8988T (cell line): ENCODE measurements around the gene NR3C2.

ENCODE experiments used
- DNase-seq: peaks from one replicate; pipeline ENCODE4 v3.0.0; 2011

NR3C2 gene

DNA sequence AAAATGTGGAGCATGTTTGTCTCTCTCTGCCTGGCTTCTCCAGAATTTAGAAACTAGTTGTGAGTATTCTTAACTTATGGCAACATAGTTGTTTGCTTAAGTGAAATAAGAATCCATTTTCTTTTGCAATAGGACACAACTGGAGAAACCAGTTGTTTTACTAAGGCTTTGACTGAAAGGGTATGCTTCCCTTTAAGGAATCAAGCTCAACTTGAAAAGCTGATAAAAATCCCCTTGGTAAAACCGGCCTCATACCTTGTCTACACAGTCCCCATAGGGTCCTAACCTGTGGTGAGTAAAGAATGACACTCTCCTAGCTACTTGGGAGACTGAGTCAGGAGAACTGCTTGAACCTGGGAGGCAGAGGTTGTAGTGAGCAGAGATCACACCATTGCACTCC, 139.8 kb downstream of the NR3C2 start:
- no peak for DNase-seq

DNA sequence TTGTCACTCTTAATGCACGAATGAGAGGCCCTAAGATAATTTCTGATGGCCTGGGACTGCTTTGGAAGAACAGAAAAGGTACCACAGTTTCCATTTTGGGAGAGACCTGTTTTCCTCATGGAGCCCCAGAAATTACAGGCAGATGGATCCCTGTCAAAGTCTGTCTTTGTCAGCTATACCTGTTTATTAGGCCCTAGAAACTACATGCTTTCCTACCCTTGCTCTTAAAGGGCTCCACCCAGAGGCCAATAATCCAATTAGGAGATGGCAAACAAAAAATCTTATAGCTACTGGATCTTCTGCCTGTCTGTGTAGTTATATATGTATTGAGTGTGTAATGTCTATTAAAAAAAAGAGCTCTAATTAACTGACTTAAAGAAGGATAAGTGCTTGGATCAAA, 141.3 kb downstream of the NR3C2 start:
- DNase-seq, result no peak

DNA sequence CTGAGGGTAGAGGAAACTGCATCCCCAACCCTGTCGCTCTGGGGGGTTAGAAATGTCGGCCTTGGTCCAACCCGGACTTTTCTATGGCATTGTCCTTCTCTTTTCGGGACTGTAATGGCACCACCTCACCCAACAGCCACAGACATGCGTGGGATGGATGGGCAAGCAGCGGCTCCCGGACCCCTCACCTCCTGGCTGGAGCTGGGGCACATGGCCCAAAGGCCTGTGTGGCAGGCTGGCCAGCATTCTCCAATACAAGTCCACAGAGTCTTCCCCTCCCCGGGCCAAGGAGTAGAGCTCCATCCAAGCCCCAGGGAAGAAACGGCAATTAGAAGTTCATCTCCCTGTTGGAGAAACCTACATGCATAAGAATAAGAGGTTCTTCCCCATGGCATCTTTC, 142.9 kb downstream of the NR3C2 start:
- DNase-seq, result no peak

DNA sequence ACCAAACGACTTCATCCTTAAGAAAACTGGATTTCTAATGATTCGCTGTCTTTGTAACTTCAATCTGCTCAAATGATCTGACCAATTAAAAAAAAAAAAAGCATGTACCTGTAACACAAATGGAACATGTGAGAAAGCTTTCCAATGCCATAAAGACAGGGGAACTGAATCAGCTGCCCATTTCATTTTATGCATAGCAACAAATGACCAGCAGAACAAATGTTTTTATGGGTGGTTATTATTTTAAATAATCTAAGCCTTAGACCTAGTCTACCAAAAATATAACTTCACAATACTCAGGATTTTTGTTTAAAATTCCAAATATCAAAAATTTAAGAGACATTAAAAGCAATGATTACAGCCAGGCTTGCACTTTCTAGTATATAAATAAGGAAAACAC, 145.7 kb downstream of the NR3C2 start:
- DNase-seq, result no peak

DNA sequence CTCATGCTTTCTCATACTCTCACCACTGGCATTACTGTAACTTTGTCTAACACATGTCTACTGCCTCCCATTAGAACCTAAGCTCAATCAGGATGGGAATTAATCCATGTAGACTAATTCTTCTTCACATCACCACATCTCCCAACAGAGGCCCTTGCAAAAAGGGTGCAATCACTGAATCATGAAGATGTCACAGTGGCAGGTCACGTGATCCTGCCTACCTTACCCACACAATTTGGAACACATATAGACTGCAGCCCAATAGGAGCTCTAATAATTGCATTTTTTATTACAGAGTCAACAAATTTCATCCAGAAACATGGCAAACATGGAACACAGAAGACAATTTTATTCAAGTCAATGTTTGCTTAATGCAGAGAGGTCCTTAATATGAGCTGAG, 146.6 kb downstream of the NR3C2 start:
- DNase-seq, result no peak

DNA sequence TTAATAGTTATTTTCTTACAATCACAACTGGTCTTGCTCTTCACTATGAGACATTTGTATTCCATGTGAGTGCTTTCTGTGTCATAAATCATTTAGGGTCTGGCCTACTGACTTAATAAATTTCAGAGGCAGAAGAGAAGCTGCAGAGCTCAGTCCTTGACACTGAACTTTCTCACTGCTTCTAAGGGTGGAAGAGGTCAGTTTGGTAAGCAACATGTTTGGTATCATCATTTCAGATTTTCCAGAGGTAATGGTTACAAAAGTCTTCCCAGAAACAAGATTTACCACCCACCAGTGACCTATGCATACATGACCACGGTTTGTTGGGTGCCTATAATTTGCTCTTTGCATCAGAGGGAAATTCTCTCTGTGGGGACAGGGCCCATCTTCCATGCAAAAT, 148.6 kb downstream of the NR3C2 start:
- no peak for DNase-seq

DNA sequence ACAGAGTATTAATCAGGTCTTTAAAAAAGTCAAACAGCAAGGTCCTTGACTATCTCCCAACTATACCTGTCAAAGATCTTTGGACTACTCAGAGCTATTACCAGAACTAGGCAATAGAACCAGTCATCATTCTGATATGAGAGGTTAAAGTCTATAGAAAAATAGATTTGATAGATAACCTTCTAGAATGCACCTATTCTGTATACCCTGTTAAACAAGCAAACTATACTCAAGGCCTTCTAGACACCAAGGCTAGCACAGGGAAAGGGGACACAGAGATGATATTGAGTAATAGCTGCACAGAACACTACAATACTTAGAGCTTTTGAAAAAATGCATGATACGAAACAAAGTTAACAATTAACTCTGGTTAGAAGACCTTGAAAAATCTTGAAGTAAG, 149.5 kb downstream of the NR3C2 start:
- DNase-seq, result no peak

DNA sequence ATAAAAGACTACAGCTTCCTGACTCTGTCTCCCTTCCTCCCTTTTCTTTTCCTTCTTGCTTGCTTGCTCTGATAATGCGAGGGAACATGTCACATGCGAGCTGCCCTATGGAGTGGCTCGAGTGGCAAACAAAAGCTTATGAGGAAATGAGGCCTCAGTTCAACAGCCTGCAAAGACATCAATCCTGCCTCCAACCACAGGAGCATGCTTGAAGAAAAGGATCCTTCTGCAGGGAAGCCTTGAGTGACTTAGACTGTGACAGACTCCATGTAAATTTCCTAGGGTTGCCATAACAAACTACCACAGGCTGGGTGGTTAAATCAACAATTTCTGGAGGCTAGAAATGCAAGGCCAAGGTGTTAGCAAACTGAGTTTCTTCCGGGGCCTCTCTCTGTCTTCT, 152.5 kb downstream of the NR3C2 start:
- no peak for DNase-seq

DNA sequence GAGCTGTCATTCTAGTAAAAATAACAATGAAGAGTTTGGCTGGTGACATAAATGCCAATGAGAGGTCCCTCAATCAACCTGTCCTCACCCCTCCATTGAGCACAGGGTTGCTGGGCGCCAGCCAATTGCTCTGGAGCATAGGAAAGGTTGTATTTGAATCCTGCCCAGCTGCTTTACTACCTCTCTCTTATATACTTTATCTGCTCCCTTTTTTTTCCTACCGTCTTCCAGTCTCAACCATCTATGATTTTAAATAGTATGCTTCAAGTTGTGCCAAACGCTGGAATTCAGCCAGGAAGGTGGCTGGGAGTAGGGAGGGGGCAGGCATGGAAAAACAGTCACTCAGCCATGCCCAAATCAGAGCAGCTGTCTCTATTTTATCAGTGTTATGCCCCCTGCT, 153.8 kb downstream of the NR3C2 start:
- DNase-seq, result no peak

DNA sequence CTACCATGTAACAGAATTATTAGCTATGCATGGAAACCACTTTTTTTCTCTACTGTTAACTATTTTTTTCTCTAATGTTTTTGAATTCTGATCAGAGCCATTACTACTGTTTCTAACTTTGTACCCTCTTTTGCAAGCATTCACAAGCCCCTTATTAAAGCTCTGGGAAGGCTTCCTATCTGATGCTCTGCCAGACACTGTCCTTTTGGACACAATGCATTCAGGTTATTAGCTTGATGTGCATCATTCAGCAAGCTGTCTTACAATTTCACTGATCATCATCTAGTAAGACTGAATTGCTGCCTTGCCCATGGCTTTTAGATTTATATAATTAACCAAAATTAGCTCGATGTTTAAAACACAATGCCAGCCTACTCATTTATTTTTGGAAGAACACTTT, 155.1 kb downstream of the NR3C2 start:
- DNase-seq, result no peak

DNA sequence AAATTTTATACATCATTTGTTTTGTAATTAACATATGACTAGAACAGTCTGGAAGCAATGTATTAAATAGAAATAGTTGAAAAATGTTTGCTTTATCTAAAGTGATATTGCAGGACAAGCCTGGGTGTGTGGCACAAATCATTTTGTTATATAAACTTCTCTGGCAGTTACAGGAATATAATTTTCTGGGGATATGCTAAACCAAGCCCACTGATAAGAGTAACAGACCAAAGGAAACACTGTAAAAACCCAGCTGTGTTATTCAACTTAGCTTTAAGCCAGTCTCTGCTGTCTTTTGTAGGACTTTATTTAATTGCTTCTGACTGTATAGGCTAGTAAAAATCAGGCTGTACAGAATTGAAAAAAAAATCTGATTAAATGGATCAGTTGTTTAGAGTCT, 156.2 kb downstream of the NR3C2 start:
- DNase-seq, result no peak

DNA sequence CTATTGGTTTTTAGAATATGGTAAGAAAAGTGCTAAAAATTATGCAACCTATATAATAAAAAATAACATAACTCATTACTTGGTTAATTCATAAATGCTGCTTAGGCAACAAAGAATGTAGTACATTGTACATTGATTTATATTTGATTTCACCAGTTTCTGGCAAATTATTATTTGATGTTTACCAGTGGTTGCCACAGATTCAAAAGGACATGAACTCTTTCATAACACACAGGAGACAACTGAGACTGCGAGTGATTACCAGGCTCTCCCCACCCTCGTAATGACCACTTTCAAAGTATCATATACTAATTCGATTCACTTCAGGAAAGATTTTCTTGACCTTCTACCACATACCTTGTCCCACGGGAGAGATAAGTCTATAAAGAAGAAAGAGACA, 158.5 kb downstream of the NR3C2 start:
- DNase-seq, result no peak

DNA sequence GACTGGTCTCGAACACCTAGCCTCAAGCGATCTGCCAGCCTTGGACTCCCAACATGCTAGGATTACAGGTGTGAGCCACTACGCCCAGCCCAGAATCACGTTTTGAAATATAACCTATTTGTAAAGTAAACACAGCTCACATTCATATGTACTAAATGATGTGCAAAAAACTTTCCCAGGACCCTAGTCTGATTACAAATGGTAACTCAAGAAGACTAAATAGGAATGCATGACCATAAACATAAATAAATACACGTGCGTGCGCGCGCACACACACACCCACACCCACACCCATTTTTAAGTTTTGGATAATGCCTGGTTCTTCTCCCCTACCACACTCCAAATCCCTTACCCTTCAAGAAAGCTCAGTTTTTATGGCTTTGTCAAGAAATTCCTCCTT, 163.9 kb downstream of the NR3C2 start:
- no peak for DNase-seq

DNA sequence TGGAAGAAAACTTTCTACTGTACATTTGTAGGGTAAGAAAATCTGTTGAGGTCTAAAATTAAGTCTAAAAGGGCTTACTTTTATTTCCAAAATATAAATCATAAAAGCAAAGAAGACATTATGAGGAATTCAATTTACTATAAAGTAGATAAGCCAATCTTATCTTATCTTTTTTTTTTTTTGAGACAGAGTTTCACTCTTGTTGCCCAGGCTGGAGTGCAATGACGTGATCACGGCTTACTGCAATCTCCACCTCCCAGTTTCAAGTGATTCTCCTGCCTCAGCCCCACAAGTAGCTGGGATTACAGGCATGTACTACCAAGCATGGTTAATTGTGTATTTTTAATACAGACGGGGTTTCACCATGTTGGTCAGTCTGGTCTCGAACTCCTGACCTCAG, 166.9 kb downstream of the NR3C2 start:
- no peak for DNase-seq

DNA sequence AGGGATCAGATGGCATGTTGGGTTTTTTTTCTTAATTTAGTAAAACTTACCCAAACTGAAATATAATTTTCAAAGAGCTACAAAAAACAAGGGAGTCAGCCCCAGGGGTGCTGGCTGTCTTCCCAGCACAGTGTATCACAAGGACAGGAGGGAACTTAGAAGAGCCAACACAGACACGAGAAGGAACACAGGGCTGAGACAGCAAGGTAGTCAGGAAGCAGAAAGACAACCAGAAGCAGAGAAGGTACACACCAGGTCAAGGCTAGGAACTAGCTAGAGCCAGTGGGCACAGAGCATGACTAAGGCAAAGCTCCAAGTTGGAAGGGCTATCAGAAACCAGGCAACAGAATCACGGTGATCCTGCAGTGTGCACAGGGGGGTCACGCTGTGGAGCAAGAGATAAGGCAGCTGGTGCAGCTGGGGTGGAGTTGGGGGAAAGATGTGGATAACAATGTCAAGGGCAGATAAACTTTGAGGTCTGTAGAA, 168.7 kb downstream of the NR3C2 start:
- no peak for DNase-seq

DNA sequence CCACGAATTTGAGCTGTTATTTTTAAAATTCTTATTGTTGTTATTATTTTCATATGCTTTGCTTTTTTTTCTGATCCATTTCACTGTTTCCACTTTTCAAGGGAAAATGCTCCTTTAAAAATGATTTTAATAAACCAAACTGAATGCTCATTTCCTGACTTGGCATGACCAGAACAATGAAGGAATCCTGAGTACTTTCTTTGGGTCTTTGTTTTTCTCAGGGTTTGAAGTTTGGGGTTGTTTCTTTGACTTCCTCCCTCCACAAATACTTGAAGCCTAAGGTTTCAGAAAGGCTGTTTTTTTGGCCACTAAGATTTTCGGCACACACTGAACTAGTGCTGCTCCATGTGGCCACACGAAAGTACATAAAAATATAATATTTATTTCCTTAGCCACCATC, 171.0 kb downstream of the NR3C2 start:
- DNase-seq, result no peak

DNA sequence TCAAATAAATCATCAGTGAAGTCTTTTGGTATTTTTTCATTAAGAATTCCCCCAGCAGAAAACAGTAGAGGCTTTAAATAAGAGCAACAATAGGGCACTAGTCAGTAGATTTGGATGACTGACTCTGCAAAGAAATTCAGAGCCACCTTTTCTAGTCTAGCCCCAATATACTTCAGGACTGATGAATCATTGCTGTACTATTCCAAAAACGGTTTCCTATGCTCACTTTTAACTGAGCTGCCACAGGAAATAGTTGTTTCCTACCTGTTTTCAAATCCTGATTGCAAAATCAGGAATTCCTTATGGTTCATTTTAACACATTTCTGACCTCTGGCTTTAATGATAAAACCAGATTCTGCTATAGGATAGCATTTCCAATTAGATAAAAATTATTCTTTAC, 171.6 kb downstream of the NR3C2 start:
- no peak for DNase-seq

DNA sequence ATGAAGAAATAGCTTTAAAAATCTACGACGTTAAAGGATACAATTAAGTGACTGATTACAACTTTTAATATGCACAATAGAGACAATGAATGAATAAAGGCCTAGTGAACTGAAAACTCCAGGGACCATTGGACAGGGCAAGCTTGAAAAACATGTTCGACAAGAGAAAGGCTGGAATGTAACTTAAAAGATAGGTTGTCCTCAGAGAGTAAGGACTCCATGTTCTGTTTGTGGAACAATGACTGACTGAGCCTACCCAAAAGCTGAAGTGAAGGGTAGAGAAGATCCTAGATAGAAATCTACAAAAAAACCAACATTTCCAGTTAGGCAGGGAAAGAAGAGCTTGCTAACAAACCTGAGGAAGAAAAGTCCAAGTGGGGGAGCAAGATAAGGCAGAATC, 173.4 kb downstream of the NR3C2 start:
- DNase-seq, result no peak

DNA sequence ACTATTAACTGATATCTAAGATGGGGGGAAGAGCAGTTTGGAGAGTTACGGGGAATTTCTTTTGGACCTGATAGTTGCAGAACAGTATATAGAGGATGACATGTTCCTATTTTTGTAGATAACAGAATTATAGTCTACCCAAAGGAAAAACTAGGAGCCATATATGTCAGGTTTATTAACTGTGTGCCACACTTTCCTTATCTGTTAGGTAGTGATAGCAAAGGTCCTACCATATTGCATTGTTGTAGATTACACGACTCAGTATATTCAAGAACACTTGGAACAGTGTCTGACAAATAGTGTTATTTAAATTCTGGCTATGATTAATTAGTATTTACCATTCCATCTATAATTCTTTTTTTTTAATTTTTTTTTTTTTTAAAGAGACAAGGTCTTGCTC, 175.3 kb downstream of the NR3C2 start:
- DNase-seq, result no peak

DNA sequence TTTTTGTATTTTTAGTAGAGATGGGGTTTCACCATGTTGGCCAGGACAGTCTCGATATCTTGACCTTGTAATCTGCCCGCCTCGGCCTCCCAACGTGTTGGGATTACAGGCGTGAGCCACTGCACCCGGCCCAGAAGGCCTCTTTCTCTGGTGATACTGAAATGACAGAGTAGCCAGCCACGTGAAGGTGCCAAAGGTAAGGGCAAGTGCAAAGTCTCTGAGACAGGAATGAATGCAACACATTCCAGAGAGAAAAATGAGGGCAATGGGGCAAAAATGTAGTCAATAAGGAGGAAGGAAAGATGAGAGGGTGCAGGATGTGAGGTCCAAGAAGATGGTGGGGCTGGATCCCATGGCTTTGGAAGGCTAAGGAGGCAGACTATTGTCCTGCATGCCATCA, 176.0 kb downstream of the NR3C2 start:
- no peak for DNase-seq

DNA sequence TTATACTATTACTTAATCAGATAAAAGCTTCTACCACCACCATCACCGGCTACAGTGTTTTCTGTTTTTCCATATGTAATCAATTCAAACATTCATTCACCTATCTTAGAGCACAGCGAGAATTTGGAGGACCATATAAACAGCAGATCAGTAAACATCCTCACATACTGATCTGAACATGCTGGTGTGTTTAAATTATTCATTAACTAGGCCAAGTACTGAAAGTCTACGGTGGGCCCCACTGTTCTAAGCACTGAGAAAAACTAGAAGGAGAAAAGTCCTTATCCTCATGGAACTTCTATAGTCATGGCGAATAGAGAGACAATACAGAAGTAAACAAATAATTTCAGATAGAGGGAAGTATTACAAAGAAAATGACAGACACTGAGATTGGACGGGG, 176.6 kb downstream of the NR3C2 start:
- no peak for DNase-seq

DNA sequence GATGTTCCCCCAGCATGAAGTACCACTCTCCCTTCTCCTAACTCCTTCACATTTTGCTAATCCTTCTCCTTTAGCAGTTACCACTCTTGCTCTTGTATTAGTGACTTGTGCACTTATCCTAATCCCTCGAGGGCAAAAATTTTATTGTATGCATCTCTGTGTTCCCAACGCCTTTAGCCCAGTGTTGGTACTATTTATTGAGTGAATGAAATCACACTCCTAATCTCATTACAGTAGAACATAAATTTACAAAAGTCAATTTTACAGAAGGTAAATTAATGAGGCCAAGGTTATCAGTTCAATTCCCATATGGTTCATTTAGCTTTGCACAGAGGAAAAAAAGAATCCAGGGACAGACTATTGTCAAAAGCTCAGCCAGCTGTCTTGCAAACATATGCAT, 178.4 kb downstream of the NR3C2 start:
- no peak for DNase-seq

DNA sequence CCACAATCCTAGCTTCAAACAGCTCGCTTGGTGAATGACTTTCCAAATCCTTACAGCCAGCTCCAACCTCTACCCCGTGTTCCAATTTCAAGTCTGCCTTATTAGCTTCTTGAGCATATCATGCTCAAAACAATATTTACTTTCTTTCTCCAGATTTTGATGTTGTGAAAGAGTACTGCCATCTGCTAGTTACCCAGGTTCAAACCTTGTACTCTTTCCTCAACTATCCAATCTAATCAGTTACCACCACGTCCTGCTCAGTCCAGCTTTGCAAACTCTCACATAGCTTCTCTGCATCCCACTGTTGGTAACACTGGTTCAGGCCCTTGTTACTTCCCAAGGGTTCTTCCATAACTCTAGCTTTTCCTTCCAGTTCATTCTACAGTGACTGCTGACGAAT, 179.1 kb downstream of the NR3C2 start:
- DNase-seq, result no peak

DNA sequence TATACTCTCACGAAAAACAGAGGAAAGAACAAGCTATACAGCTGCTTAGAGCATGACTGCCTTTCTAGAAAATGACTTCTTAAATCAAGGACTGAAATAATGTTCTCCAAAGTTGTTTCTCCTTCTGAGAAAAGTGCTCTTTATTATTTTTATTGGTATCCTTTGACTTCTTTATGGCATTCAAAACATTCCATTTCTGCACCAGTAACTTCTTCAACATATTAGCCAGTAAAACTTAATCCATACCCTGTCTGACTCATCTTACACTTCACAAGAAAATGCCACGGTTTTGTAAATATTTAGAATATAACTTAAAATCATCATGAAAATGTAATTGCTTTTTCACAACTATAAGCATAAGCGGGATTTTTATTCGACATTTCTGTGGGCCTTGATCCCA, 180.4 kb downstream of the NR3C2 start:
- no peak for DNase-seq

DNA sequence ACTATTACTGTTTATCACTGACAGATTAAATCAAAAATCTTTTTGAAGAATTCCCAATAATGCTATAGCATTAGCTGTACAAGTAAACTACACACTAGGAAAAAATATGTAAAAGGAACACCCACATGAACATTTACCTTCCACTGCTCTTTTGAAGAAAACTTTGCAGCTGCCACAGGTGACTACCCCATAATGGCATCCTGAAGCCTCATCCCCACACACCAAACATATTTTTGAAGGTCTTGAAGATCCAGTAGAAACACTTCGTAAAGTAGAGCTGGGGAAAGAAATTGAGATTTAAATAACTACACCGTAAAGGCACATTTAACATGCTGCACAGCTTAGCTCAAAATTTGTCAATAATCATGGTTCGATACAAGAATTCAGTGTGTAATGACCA, 182.4 kb downstream of the NR3C2 start:
- no peak for DNase-seq

DNA sequence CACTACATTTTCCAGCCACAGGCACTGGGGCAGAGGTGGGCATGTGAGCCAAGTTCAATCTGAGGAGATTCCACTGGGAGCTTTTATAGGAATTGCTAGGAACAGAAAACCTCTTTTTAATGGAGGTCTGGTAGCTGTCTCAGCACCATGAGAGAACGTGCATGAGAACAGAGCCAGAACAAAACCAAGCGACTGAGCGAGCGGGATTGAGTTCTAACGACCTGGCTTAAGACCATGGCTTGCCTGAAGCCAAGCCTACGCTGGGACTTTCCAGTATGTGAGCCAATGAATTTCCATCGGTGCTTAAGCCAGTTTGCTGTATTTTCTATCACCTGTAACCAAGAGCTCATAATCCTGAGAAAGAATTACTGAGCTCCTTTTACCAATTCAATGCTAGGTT, 183.7 kb downstream of the NR3C2 start:
- no peak for DNase-seq
